GM18526 (cell line): Measurements from ENCODE around the gene MCOLN1.
A peak's percentile ranks its signal among the peaks of the same experiment; 100 is the strongest.

Experiments used
- POLR2A ChIP-seq: IDR thresholded peaks from 3 replicates; pipeline ENCODE4 v1.6.1; 2011; ENCODE audit not compliant: insufficient read length; ENCODE audit errors: extremely low read depth

Gene MCOLN1

DNA sequence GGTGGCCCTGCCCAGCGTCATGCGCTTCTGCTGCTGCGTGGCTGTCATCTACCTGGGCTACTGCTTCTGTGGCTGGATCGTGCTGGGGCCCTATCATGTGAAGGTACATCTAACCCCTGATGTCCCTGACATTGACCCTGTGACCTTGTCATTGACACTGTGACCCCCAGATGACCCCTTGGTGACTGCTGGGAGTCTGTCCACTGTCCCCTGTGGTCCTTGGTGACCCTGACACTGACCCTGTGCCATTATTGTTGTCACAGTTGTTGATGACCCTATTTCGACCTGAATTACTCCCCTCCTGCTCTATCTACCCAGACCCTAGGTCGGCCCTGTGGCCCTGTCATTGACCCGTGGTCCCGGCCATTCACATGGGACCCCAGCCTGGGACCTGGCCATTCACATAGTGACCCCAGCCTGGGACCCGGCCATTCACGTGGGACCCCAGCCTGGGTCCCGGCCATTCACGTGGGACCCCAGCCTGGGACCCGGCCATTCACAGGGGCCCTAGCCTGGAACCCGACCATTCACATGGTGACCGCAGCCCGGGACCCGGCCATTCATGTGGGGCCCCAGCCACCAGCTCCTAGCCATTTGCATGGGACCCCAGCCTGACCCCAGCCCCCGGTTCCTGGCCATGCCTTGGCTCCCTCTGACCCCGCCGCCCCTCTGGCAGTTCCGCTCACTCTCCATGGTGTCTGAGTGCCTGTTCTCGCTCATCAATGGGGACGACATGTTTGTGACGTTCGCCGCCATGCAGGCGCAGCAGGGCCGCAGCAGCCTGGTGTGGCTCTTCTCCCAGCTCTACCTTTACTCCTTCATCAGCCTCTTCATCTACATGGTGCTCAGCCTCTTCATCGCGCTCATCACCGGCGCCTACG lies 7.4 kb downstream of the MCOLN1 start:
- no peak for TF ChIP-seq POLR2A

DNA sequence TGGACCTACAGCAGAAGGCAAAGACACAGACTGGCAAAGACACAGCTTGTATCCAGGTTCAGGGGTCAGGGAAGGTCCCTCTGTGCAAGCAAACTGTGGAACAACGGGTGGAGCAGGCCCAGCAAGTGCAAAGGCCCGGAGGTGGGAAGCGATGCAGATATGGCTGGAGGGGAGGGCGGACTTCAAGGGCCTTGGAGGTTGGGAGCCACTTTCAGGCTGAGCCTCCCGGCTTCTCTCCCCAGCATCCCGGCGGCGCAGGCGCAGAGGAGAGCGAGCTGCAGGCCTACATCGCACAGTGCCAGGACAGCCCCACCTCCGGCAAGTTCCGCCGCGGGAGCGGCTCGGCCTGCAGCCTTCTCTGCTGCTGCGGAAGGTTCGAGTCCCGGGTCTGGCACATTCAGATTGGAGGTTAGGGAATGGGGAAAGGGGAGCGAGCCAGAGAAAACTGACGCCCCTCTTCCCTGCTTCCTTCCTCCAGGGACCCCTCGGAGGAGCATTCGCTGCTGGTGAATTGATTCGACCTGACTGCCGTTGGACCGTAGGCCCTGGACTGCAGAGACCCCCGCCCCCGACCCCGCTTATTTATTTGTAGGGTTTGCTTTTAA lies 11.0 kb downstream of the MCOLN1 start:
- no peak for TF ChIP-seq POLR2A

DNA sequence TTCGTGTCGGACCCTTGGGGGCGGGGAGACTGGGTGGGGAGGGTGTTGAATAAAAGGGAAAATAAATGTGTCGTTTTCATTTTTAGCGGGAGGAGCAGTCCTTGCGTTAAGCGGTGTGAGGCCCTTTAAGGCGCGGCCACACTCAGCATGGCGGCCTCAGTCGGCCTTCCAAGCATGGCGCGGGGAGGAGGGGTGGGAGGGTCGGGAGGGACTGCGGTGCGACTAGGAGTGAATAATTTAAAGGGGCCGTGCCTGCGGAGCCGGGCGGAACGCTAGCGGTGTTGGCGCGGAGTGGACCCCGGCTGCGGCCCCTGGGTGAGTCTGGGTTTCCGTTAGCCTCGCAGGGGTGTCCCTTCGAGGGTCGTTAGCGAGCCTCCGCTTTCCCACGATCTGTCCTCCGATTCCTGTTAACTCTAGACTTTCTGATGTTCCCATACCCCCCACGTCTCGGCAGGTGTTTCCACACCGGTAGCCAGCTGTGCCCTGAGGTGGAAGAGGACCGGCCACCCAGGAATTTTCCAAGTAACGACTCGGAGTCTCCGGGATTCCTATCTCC lies 11.6 kb downstream of the MCOLN1 start:
- no peak for TF ChIP-seq POLR2A

DNA sequence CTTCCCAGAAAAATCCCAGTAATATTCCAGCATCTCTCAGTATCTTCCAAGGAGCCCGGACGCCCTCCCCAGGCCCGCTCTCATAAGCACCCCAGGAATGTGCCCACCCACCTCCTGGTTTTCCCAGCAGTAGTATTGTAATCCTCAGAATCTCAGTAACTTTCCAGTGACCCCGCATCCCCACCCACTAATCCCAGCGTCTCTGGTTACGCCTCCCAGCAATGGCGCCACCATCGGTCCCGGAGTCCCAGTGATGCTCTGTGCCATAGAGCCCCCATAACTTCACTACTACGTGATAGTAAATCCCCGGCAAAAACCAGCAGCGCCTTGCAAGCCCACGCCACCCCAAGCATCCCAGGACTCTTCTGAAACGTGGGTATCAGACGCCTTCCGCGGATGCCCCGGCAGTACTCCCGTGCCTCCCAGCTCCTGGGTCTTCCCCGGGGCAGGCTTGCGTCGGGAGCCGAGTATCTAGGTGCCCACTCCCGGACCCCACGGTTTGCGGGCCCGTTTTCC lies 12.2 kb downstream of the MCOLN1 start:
- TF ChIP-seq POLR2A, result no peak

DNA sequence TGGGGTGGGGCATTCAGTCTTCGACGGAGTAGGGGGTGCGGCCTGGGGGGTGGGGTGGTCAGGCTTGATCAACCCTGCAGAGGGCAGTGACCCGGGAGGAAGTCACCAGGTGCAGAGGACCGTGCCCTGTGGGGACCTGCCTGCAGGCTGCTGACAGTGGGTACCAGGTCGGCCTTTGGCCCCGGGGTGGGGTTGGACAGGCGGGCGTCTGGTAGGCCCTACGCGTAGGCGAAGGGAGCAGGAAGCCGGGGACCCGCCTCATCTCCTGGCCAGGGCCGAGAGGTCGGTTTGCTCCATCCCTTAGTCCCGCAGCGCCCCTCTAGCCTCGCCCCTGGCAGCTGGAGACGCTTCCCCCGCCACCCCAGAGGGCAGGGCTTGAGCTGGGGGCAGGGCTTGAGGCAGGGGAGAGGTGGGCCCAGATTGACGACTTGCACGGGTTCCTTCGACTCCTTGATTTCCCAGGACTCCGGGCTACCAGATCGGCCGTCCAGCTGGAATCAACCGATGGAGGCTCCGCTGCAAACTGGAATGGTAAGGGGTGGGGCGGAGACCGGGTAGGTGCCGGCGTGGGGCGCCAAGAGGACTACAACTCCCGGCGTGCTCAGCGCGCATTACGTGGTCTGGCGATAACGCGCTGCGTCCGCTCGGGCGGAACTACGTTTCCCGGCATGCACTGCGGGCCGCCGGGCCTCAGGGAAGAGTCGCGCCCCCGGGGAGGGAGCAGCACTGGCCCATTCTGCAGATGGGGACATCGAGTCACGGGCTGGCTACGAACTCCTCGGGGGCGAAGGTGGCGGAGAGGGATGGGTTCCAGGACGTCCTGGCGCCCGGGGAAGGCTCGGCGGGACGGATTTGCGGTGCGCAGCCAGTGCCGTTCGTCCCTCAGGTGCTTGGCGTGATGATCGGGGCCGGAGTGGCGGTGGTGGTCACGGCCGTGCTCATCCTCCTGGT lies 12.9 kb downstream of the MCOLN1 start, which contains the start of gene PNPLA6:
TSS of gene PNPLA6 (plus strand) at position 671 of the 951 bp plus-strand sequence. CDS start at position 743, 72 bp downstream.
- peak; percentile 44 for TF ChIP-seq POLR2A

DNA sequence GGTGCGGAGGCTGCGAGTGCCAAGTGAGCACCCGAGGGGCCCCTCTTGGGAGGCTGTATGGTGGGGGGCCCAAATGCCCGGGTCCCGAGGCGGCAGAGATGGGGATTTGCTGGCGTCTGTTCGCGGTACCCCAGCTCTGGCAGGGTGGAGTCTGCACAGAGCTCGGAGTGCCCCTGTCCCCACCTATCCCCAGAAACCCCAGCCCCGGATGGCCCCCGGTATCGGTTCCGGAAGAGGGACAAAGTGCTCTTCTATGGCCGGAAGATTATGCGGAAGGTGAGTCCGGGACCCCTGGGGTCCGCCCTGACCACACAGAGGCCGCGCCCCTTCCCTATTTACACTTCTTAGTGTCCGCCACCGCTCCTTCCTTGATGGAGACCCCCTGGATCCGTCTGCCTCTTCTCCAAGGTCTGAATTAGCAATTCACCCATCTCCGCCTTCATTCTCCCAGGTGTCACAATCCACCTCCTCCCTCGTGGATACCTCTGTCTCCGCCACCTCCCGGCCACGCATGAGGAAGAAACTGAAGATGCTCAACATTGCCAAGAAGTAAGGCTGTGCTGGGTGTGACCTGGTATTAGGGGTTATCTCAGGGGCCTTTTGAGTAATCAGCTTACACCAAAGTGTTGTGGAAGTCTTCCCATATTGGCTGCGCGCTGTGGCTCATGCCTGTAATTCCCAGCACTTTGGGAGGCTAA lies 13.7 kb downstream of the MCOLN1 start:
- no peak for TF ChIP-seq POLR2A

DNA sequence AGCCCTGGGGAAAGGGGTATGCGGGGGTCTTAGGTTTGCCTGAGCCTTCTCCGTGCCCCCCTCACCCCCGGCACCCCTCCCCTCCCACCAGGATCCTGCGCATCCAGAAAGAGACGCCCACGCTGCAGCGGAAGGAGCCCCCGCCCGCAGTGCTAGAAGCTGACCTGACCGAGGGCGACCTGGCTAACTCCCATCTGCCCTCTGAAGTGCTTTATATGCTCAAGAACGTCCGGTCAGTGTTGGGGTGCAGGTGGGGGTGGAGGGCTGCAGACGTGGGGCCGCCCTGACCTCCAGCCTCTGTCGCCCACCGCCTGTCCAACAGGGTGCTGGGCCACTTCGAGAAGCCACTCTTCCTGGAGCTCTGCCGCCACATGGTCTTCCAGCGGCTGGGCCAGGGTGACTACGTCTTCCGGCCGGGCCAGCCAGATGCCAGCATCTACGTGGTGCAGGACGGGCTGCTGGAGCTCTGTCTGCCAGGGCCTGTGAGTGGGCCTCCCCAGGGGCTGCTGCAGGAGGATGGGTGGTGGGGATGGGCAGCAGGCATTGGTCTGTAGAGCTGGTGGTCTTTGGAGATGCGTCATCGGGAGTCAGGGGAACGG lies 17.5 kb downstream of the MCOLN1 start:
- no peak for TF ChIP-seq POLR2A

DNA sequence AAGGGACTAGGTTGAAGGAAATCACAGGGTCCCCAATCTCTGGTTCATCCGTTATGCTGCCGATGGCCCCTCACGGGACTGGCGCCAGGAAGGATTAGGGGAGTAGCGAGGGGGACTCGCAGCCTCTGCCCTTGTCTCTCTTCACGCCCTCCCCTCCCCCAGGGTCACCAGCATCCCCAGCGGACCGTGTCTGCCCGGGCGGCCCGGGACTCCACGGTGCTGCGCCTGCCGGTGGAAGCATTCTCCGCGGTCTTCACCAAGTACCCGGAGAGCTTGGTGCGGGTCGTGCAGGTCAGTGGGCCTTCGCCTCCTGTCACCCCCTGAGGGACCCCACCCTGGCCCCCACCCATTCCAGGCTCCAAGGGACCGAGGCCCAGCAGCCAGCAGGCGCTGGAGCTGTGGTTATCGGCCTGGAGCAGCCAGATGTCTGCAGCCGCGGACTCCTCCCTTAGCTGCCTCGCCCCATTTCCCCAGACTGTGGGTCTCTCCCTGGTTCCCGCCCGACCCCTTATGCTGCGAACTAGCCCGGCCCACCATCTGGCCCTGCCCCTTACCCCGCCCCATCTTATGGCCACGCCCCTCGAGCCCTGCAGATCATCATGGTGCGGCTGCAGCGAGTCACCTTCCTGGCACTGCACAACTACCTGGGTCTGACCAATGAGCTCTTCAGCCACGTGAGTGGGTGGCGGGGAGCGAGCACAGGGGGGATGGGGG lies 18.5 kb downstream of the MCOLN1 start:
- TF ChIP-seq POLR2A, result no peak

DNA sequence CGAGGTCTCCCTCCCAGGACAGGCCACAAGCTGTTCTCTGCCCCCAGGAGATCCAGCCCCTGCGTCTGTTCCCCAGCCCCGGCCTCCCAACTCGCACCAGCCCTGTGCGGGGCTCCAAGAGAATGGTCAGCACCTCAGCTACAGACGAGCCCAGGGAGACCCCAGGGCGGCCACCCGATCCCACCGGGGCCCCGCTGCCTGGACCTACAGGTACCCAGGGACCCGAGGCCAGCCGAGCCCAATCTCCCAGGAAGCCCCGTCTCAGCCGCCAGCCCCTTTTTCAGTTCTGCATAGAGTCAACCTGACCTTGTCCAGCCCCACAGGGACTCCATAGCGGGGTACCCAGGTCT lies 19.0 kb downstream of the MCOLN1 start:
- TF ChIP-seq POLR2A, result no peak

DNA sequence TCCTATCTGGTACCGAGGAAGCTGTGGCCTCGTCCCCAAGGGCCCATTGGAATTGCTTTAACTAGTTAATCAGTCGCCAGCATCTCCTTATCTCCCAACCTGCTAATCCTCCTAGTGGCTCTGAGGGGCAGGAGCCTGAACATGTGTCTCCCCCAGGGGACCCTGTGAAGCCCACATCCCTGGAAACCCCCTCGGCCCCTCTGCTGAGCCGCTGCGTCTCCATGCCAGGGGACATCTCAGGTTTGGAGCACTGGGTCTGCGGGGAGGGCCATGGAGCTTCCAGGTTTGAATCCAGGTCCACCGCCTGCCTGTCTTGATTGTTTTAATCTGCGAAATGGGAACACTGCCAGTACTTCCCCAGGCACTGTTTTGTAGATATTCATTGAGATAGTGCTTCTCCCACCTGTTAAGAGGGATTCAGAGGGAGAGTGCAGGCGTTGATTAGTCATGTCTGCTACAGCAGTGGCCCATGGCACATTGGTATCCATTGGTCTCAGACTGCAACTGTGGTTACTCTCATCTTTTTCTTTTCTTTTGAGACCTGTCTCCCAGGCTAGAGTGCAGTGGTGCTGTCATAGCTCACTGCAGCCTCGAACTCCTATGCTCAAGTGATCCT lies 19.5 kb downstream of the MCOLN1 start:
- no peak for TF ChIP-seq POLR2A

DNA sequence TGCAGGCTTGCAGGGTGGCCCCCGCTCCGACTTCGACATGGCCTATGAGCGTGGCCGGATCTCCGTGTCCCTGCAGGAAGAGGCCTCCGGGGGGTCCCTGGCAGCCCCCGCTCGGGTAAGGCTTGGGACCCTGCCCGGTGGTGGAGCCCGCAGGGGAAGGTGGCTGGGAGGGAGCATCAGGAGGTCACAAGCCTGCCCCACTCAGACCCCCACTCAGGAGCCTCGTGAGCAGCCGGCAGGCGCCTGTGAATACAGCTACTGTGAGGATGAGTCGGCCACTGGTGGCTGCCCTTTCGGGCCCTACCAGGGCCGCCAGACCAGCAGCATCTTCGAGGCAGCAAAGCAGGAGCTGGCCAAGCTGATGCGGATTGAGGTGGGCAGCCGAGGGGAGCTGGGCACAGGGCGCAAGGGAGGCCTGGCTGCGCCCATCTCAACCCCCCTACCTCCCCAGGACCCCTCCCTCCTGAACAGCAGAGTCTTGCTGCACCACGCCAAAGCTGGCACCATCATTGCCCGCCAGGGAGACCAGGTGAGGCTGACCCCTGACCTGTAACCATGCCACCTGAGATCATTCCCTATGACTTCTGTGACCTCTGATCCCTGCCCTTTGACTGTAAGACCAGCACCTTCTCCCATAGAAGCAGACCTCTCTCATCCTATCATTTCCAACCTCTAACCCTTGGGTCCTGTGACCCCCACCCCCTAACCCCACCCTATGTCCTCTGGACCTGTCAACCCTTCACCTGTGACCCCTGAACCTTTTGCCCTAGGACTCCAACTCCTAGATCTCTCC lies 20.3 kb downstream of the MCOLN1 start:
- no peak for TF ChIP-seq POLR2A

DNA sequence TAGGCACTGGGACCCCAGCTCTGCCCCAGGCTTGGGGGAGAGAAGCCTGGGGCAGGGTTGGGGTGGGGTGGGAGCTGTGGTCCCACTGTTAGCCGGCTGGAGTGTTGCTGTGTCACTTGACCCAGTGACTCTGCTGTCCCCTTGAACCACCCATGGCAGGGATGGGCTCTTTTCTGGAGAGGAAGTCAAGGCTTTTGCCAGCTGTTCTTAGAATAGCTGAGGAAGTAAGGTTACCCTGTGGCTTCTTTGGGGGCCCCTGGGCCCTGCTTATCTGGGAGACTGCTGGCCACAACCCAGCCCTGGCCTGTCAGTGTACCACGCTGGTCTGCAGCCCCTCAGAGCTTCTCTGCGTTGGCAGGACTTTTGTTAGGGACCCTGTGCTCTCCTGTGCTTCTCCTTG lies 22.2 kb downstream of the MCOLN1 start:
- no peak for TF ChIP-seq POLR2A
